ENCODE results near the gene ASRGL1. TPM values are rescaled to one million over a fixed set of nuclear protein-coding genes. Genes with fewer than 3 reads are reported as not detected.
A peak's percentile ranks its signal among the peaks of the same experiment; 100 is the strongest.

Gene ASRGL1
- total RNA-seq, 4 donors from 2014 or later, result 10.1 to 16.3 (median 13.5) TPM

DNA sequence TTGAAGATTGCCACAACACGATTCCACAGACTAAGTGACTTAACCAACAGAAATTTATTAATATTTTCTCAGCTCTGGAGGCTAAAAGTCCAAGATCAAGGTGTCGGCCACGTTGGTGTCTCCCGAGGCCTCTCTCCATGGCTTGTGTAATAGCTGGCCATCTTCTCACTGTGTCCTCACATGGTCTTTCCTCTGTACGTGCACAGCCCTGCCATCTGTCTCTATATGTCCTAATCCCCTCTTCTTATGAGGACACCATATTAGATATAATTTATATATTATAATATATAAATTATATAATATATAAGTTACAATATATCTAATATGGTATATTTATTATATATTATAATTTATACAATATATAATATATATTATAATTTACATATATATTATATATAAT lies 56.5 kb downstream of the ASRGL1 start:
- Histone ChIP-seq H3K27me3 (no peaks in the 10 kb centered on the region), H3K4me3 (no peak overlapping the region), H3K27ac (no peak overlapping the region), H3K4me1 (peaks cover 3 to 45% (median 13%) of the 10 kb centered on the region in 3 donors), H3K9me3 (no peaks in the 10 kb centered on the region), H3K36me3 (no peaks in the 10 kb centered on the region)
- 44 to 55% methylated on average over 5 of the region's 5 CpGs for WGBS, 2 donors (ENCODE audit: low coverage in 1 of 2)
- TF ChIP-seq POLR2A (IDR thresholded peaks at IDR 0.05) (no peak), POLR2AphosphoS5 (IDR thresholded peaks at IDR 0.05) (no peak)
- no peak for ATAC-seq

DNA sequence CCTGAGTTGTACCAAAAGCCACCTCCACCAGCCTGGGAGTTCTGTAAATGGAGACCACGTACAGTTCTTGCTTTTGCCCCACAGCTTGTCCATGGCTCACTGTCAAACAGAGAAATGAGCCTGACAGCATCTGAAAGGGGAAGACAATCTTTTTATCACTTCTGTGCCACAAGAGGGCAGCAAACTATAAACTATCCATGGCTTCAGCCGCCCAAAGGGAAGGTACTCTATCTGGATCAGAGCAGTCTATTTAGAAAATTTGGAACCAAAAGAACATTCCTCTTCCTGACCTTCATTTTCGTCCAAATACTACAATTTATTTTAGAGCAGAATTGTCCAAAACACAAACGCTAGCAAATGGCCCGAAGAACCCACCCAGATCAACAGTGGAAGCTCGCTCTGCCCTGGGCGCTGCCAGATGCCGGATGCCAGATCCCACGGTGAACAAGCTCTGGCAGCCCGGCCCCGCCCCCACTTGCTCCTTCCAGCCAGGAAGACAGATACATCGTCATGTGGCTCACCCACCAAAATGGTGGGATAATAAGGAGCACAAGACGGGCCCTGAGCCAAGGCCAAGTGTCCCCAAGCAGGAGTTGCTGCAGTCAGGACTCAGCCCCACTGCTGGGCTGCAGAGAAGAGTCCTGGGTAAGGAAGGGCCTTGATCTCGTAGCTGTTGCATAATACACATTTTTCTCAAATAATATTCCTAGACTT lies 57.7 kb downstream of the ASRGL1 start:
- no peaks in the 10 kb centered on the region for H3K27me3 ChIP-seq
- H3K4me3 ChIP-seq, result peak overlapping the region; percentile 10 to 46
- no peaks in the 10 kb centered on the region for H3K9me3 ChIP-seq
- H3K27ac ChIP-seq, result peak overlapping the region; percentile 34 to 85 (median 82)
- H3K4me1 ChIP-seq, result peaks cover 10 to 58% (median 26%) of the 10 kb centered on the region in 3 donors
- WGBS, 2 donors (ENCODE audit: low coverage in 1 of 2), result 0 to 8% methylated on average over 2 to 4 of the region's 14 CpGs
- peak; percentile 84 for ATAC-seq
- TF ChIP-seq POLR2AphosphoS5 (IDR thresholded peaks at IDR 0.05), result peak; percentile 51
- no peak for TF ChIP-seq EP300 (IDR thresholded peaks at IDR 0.05)
- TF ChIP-seq, protein P1, sequence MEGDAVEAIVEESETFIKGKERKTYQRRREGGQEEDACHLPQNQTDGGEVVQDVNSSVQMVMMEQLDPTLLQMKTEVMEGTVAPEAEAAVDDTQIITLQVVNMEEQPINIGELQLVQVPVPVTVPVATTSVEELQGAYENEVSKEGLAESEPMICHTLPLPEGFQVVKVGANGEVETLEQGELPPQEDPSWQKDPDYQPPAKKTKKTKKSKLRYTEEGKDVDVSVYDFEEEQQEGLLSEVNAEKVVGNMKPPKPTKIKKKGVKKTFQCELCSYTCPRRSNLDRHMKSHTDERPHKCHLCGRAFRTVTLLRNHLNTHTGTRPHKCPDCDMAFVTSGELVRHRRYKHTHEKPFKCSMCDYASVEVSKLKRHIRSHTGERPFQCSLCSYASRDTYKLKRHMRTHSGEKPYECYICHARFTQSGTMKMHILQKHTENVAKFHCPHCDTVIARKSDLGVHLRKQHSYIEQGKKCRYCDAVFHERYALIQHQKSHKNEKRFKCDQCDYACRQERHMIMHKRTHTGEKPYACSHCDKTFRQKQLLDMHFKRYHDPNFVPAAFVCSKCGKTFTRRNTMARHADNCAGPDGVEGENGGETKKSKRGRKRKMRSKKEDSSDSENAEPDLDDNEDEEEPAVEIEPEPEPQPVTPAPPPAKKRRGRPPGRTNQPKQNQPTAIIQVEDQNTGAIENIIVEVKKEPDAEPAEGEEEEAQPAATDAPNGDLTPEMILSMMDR (IDR thresholded peaks at IDR 0.05), result peak in 3 of 4 experiments; percentile 77 to 85 (median 84)
- TF ChIP-seq POLR2A (IDR thresholded peaks at IDR 0.05), result no peak
- no peaks in the 10 kb centered on the region for H3K36me3 ChIP-seq

DNA sequence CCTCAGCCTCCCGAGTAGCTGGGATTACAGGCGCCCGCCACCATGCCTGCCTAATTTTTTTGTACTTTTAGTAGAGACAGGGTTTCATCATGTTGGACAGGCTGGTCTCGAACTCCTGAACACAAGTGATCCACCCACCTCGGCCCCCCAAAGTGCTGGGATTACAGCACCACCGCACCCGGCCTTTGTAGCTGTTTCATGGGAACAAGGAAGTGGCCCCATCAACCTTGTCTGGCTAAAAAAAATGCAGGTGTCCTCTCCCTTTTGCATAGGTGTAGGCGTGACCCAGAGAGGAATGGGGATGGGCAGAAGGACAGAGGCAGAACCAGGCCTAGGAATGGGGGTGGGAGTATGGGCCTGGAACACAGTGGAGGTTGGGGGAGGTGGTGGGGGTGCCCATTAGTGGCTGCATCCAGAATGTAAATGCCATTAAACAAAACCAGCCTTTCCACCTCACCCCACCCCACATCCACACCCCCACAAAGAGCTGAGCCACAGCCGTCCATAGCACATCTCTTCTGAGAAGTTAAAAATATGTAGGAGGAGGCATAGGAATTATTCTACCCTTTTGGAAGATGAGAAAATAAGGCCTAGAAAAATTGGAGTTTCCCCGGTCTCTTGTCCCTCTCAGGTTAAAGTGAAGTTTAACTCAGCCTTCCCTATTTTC lies 58.8 kb downstream of the ASRGL1 start:
- TF ChIP-seq POLR2A (IDR thresholded peaks at IDR 0.05) (no peak), EP300 (IDR thresholded peaks at IDR 0.05) (no peak), POLR2AphosphoS5 (IDR thresholded peaks at IDR 0.05) (no peak)
- TF ChIP-seq, protein P1 (IDR thresholded peaks at IDR 0.05), result no peak
- Histone ChIP-seq H3K4me1 (peaks cover 12 to 68% (median 35%) of the 10 kb centered on the region in 3 donors), H3K4me3 (no peak overlapping the region), H3K27ac (peak overlapping the region in 3 of 4 donors; percentile 28 to 85 (median 84)), H3K9me3 (no peaks in the 10 kb centered on the region), H3K36me3 (no peaks in the 10 kb centered on the region), H3K27me3 (no peaks in the 10 kb centered on the region)
- no peak for ATAC-seq
- WGBS, 2 donors (ENCODE audit: low coverage in 1 of 2), result 72 to 74% methylated on average over 2 to 5 of the region's 10 CpGs

DNA sequence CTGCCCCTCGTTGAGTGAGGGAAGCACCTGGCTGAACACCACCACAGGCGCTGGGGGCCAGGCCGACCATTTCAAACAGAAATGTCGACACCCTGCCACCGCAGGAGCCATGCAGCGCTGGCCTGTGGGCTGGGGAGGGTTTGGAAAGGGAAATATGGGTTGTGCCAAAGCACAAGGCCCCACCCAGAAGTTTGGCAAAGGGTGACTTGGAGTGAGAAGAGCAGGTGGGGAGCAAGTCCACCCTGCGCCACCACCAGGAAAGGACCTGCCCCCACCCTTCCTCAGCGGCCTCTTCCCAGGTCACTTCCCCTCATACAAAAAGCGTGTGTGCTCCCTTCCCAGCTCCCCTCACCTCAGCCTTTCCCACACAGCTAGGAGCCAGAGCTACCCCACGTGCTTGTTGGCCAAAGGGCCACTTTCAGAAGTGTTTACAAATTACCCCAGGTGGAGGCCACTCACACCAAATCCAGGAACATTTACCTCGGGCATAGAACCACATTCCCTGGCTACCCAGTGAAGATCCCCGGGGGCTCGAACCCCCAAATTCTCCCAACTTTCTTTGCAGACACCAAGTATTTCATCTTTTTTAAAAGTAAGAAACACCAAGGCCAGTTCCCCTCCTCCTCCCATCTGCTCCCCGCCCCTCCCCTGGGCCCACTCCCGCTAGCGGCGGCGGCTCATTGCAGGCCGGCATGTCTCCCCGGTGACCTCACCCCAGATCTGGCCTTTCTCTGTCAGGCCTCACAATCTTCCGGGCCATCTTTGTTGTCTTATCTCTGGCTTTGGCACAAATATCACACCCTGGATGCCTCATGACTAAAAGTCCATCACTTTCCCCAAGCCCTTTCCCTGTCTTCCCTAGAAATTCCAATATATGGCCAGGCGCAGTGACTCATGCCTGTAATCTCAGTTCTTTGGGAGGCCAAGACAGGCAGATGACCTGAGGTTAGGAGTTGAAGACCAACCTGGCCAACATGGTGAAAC lies 61.1 kb downstream of the ASRGL1 start:
- ATAC-seq, result peak; percentile 17
- no peak overlapping the region for H3K4me3 ChIP-seq
- H3K9me3 ChIP-seq, result no peaks in the 10 kb centered on the region
- H3K27ac ChIP-seq, result peak overlapping the region; percentile 54 to 85 (median 82)
- 34 to 37% methylated on average over 12 to 16 of the region's 22 CpGs for WGBS, 2 donors (ENCODE audit: low coverage in 1 of 2)
- H3K36me3 ChIP-seq, result no peaks in the 10 kb centered on the region
- TF ChIP-seq, protein P1 (IDR thresholded peaks at IDR 0.05), result no peak
- no peak for TF ChIP-seq POLR2AphosphoS5 (IDR thresholded peaks at IDR 0.05)
- TF ChIP-seq POLR2A (IDR thresholded peaks at IDR 0.05), result no peak
- TF ChIP-seq EP300 (IDR thresholded peaks at IDR 0.05), result no peak
- H3K4me1 ChIP-seq, result peaks cover 12 to 91% (median 53%) of the 10 kb centered on the region in 3 donors
- no peaks in the 10 kb centered on the region for H3K27me3 ChIP-seq

Data from gastroesophageal sphincter (tissue), 4 donors.